ENCODE measurements around the gene RCAN3. TPM values are rescaled to one million over a fixed set of nuclear protein-coding genes. Genes with fewer than 3 reads are reported as not detected.

RCAN3 gene
- total and polyA plus RNA-seq, 2 of the 13 experiments (the other 11 are each of a cell fraction or from before 2014, with no cell fraction given), result 12.2 to 13.3 TPM

- TF ChIP-seq, protein P1, sequence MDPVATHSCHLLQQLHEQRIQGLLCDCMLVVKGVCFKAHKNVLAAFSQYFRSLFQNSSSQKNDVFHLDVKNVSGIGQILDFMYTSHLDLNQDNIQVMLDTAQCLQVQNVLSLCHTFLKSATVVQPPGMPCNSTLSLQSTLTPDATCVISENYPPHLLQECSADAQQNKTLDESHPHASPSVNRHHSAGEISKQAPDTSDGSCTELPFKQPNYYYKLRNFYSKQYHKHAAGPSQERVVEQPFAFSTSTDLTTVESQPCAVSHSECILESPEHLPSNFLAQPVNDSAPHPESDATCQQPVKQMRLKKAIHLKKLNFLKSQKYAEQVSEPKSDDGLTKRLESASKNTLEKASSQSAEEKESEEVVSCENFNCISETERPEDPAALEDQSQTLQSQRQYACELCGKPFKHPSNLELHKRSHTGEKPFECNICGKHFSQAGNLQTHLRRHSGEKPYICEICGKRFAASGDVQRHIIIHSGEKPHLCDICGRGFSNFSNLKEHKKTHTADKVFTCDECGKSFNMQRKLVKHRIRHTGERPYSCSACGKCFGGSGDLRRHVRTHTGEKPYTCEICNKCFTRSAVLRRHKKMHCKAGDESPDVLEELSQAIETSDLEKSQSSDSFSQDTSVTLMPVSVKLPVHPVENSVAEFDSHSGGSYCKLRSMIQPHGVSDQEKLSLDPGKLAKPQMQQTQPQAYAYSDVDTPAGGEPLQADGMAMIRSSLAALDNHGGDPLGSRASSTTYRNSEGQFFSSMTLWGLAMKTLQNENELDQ (CRISPR knock-in tag; IDR thresholded peaks at IDR 0.05; ENCODE audit: borderline replicate concordance), result no peak
- TF ChIP-seq, protein P2, sequence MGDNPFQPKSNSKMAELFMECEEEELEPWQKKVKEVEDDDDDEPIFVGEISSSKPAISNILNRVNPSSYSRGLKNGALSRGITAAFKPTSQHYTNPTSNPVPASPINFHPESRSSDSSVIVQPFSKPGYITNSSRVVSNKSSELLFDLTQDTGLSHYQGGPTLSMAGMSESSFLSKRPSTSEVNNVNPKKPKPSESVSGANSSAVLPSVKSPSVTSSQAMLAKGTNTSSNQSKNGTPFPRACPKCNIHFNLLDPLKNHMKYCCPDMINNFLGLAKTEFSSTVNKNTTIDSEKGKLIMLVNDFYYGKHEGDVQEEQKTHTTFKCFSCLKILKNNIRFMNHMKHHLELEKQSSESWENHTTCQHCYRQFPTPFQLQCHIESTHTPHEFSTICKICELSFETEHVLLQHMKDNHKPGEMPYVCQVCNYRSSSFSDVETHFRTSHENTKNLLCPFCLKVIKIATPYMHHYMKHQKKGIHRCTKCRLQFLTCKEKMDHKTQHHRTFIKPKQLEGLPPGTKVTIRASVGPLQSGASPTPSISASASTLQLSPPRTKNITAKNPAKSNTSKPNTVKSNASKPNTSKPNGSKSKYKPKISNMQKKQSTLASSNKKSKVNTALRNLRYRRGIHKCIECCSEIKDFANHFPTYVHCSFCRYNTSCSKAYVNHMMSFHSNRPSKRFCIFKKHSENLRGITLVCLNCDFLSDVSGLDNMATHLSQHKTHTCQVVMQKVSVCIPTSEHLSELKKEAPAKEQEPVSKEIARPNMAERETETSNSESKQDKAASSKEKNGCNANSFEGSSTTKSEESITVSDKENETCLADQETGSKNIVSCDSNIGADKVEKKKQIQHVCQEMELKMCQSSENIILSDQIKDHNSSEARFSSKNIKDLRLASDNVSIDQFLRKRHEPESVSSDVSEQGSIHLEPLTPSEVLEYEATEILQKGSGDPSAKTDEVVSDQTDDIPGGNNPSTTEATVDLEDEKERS (CRISPR knock-in tag; IDR thresholded peaks at IDR 0.05), result peak; percentile 73; the same call in 1 of the 2 replicates
- TF ChIP-seq TEF (CRISPR knock-in tag; IDR thresholded peaks at IDR 0.05), result peak; percentile 98
- no peak; the same call in 1 of the 2 replicates for TF ChIP-seq SNAPC2 (CRISPR knock-in tag; IDR thresholded peaks at IDR 0.05)
- TF ChIP-seq, protein P3, sequence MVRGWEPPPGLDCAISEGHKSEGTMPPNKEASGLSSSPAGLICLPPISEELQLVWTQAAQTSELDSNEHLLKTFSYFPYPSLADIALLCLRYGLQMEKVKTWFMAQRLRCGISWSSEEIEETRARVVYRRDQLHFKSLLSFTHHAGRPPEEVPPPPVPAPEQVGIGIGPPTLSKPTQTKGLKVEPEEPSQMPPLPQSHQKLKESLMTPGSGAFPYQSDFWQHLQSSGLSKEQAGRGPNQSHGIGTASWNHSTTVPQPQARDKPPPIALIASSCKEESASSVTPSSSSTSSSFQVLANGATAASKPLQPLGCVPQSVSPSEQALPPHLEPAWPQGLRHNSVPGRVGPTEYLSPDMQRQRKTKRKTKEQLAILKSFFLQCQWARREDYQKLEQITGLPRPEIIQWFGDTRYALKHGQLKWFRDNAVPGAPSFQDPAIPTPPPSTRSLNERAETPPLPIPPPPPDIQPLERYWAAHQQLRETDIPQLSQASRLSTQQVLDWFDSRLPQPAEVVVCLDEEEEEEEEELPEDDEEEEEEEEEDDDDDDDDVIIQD (CRISPR knock-in tag; IDR thresholded peaks at IDR 0.05; ENCODE audit: low read depth), result peak; percentile 36; the same call in 1 of the 2 replicates
- TF ChIP-seq ZNF274 (CRISPR knock-in tag; IDR thresholded peaks at IDR 0.05), result peak; percentile 80; the same call in 1 of the 2 replicates
- TF ChIP-seq HBP1 (CRISPR knock-in tag; IDR thresholded peaks at IDR 0.05; ENCODE audit: low read depth), result no peak
- no peak for TF ChIP-seq SCMH1 (CRISPR knock-in tag; IDR thresholded peaks at IDR 0.05; ENCODE audit: borderline replicate concordance)
- TF ChIP-seq SP140L (CRISPR knock-in tag; IDR thresholded peaks at IDR 0.05; ENCODE audit: borderline replicate concordance), result peak; percentile 62; the same call in 1 of the 2 replicates
- TF ChIP-seq ZNF264 (CRISPR knock-in tag; IDR thresholded peaks at IDR 0.05), result peak; percentile 74; the same call in 1 of the 2 replicates
- no peak for TF ChIP-seq ZNF501 (CRISPR knock-in tag; IDR thresholded peaks at IDR 0.05)
- TF ChIP-seq GABPA (IDR thresholded peaks at IDR 0.05; ENCODE audit: low read depth, low read length), result no peak
- peak; percentile 48 for TF ChIP-seq GABPA (CRISPR knock-in tag; IDR thresholded peaks at IDR 0.05; ENCODE audit: low read depth)
- peak; percentile 74 for TF ChIP-seq THRA (CRISPR knock-in tag; IDR thresholded peaks at IDR 0.05; ENCODE audit: borderline replicate concordance)
- TF ChIP-seq ERF (CRISPR knock-in tag; IDR thresholded peaks at IDR 0.05), result peak; percentile 81
- TF ChIP-seq U2AF2 (IDR thresholded peaks at IDR 0.05; ENCODE audit: low read depth, low read length), result no peak
- TF ChIP-seq POLR2AphosphoS2 (IDR thresholded peaks at IDR 0.05; ENCODE audit: low read depth, low read length), result no peak
Observed at GRCh38 chr1:24567792-24568388, 65.3 kb downstream of the RCAN3 start (continued).

Data from HepG2 (cell line).